ENCODE results near the gene KRT7.

The KRT7 gene

GRCh38 chr12:52223406-52224039, 9.5 kb upstream of the KRT7 start:
- Mint-ChIP-seq H3K4me1 (no peaks in the 10 kb centered on the region), H3K27ac (no peak overlapping the region), H3K27me3 (ENCODE audit: low read depth, poor library complexity) (peaks cover 59% of the 10 kb centered on the region), H3K9me3 (no peaks in the 10 kb centered on the region), H3K36me3 (ENCODE audit: low read depth) (no peaks in the 10 kb centered on the region), H3K4me3 (no peak overlapping the region)
- no peak for TF ChIP-seq CTCF (IDR thresholded peaks at IDR 0.05)
- DNase-seq: no peak

- Mint-ChIP-seq H3K27ac (no peak overlapping the region), H3K9me3 (no peaks in the 10 kb centered on the region), H3K4me1 (no peaks in the 10 kb centered on the region), H3K27me3 (ENCODE audit: low read depth, poor library complexity) (peaks cover 61% of the 10 kb centered on the region), H3K36me3 (ENCODE audit: low read depth) (no peaks in the 10 kb centered on the region), H3K4me3 (no peak overlapping the region)
- no peak for TF ChIP-seq CTCF (IDR thresholded peaks at IDR 0.05)
- no peak for DNase-seq
These were observed 8.9 kb upstream of the KRT7 start for GRCh38 chr12:52224151-52224550.

GRCh38 chr12:52225752-52226151, 7.3 kb upstream of the KRT7 start:
- peaks cover 67% of the 10 kb centered on the region for H3K27me3 Mint-ChIP-seq (ENCODE audit: low read depth, poor library complexity)

GRCh38 chr12:52226446-52226845, 6.6 kb upstream of the KRT7 start:
- Mint-ChIP-seq H3K9me3 (no peaks in the 10 kb centered on the region), H3K27ac (no peak overlapping the region), H3K4me3 (no peak overlapping the region), H3K4me1 (no peaks in the 10 kb centered on the region), H3K27me3 (ENCODE audit: low read depth, poor library complexity) (peaks cover 67% of the 10 kb centered on the region), H3K36me3 (ENCODE audit: low read depth) (no peaks in the 10 kb centered on the region)
- TF ChIP-seq CTCF (IDR thresholded peaks at IDR 0.05): no peak
- no peak for DNase-seq

More at GRCh38 chr12:52225752-52226151, 7.3 kb upstream of the KRT7 start:
- TF ChIP-seq CTCF (IDR thresholded peaks at IDR 0.05): no peak
- no peak overlapping the region for H3K4me3 Mint-ChIP-seq
- no peaks in the 10 kb centered on the region for H3K4me1 Mint-ChIP-seq
- no peaks in the 10 kb centered on the region for H3K9me3 Mint-ChIP-seq
- H3K27ac Mint-ChIP-seq: no peak overlapping the region
- H3K36me3 Mint-ChIP-seq (ENCODE audit: low read depth): no peaks in the 10 kb centered on the region
- DNase-seq: no peak

- peaks cover 12% of the 10 kb centered on the region for H3K4me1 Mint-ChIP-seq
- TF ChIP-seq CTCF (IDR thresholded peaks at IDR 0.05): no peak
- H3K36me3 Mint-ChIP-seq (ENCODE audit: low read depth): no peaks in the 10 kb centered on the region
- H3K27me3 Mint-ChIP-seq (ENCODE audit: low read depth, poor library complexity): peaks cover 71% of the 10 kb centered on the region
- H3K4me3 Mint-ChIP-seq: no peak overlapping the region
- H3K9me3 Mint-ChIP-seq: no peaks in the 10 kb centered on the region
- no peak overlapping the region for H3K27ac Mint-ChIP-seq
- no peak for DNase-seq
These were observed 5.4 kb upstream of the KRT7 start for GRCh38 chr12:52227606-52228166.

GRCh38 chr12:52228366-52228765, 4.7 kb upstream of the KRT7 start:
- H3K27ac Mint-ChIP-seq: no peak overlapping the region
- TF ChIP-seq CTCF (IDR thresholded peaks at IDR 0.05): no peak
- H3K36me3 Mint-ChIP-seq (ENCODE audit: low read depth): no peaks in the 10 kb centered on the region
- H3K9me3 Mint-ChIP-seq: no peaks in the 10 kb centered on the region
- peaks cover 77% of the 10 kb centered on the region for H3K27me3 Mint-ChIP-seq (ENCODE audit: low read depth, poor library complexity)
- no peak for DNase-seq
- no peak overlapping the region for H3K4me3 Mint-ChIP-seq
- peaks cover 13% of the 10 kb centered on the region for H3K4me1 Mint-ChIP-seq
